ENCODE measurements around the gene CTNNBL1. TPM values are rescaled to one million over a fixed set of nuclear protein-coding genes. Genes with fewer than 3 reads are reported as not detected.

The CTNNBL1 gene
- total RNA-seq, 1 donor from 2014 or later: 52.9 TPM

DNA sequence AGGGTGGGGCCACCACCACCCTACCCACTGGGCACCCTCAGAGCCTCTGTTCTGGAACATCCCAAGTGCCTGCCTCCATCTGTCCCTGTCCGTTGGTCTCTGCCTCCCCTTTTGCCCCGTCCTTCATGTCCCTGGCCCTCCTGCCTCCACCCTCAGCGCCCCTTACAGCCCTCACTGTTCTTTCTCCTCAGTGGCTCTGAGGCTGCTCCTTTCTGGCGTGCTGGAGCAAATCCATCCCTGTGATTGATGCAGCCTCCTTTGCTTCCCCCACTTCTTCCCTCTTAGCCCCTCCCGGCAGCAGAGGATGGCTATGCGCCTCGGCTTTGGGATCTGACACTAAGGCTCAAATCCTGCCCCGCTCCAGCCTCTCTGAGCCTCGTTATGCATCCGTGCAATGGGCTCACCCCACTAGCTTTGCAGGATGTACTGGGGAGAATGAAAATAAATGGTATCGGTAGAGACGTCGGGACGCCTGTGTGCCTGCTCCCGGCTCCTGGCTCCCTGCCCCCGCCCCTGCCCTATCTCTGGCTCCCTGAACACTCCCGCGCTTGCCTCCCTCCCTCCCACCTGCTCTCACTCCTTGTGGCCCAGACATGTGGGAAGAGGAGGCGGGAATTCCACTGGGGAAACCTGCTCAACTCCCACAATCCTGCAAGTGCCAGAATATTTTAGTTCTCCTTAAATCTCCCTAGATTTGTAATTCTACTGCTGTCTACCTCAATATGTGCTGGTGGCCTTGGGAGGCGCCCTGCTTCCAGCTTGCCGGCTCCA lies 222.2 kb downstream of the CTNNBL1 start:
- no peak for DNase-seq (ENCODE audit: low spot score)

DNA sequence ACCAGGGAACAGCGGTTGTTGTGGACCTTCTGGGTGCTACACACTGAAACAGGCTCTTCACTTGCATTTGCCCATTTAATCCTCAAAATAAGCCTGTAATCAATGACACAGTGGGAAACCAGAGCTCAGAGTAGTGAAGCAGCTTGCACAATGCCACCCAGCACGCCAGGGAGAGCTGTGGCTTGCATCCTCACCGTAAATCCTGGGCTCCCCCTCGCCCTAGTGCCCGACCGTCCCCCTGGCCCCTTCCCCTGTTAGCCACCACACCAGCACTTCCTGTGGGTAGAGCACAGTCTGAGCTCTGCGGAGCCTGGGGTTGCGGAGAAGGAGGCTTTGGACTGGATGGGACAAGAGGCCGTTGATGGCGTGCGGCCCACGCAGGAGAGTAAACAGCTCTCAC lies 223.6 kb downstream of the CTNNBL1 start:
- DNase-seq (ENCODE audit: low spot score): no peak

DNA sequence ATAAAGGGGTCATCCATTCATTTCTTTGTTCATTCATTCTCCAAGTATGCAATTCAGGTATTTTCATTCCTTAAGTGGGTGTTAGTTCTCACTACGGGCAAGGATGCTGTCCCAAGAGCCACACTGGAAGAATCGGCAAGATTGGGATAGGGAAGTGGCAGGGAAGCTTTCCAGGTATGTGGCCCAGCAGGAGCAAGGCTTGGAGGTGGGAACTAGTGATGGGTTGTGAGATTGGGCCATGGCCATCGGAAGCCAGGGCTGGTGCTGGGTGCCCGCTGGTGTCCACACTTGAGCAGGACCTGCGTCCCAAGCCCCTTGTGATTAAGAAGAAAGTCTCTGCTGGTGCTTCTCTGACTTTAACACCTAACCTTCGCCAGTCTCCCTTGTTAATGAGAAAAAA lies 224.2 kb downstream of the CTNNBL1 start:
- DNase-seq (ENCODE audit: low spot score): no peak

DNA sequence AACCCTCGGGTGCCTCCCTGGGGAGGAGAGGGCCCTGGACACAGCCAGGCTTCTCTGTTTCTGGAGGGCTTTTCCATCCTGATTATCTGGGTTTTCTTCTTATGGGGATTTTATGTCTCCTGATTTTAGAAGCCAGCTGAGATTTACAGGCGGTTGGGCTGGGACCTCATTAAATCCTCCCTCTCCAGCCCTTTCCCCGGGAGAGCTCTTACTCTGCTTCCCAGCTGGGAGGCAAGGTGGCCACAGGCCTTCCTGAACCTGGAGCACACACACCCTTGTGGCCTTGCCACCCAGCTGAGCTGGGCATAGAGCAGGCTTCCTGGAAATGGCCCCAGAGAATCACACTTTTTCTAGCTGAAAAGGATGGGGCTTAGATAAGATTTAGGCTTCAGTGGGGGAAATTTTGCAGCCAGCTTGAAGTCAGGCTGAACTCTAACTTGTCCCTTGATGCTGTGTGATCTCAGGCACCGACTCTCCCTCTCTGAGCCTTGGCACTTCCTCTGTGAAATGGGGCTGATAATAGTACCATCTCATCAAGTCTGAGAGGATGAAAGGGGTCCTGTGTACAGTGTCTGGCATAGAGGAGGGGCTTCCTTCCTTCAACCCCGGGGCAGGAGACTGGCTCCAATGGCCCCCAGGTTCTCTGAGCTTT lies 225.7 kb downstream of the CTNNBL1 start:
- DNase-seq (ENCODE audit: low spot score): no peak

DNA sequence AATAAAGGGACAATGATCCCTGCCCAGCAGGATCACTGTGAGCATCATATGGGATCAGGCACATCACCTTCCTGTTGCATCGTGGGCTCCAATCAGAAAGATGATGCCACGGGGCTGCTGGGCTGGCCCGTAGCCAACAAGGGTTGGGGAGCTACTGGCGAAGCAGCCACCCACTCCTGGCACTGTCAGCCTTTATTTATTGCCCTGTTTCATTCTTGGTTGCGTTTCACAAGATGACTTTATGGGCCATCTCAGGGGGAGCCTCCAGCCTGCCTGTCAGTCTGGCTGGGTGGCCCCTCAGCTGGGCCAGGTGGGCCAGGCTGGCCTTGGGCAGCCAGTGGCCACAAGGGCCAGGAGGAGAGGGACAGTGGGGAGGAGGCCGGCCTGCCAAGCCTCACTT lies 226.4 kb downstream of the CTNNBL1 start:
- no peak for DNase-seq (ENCODE audit: low spot score)

DNA sequence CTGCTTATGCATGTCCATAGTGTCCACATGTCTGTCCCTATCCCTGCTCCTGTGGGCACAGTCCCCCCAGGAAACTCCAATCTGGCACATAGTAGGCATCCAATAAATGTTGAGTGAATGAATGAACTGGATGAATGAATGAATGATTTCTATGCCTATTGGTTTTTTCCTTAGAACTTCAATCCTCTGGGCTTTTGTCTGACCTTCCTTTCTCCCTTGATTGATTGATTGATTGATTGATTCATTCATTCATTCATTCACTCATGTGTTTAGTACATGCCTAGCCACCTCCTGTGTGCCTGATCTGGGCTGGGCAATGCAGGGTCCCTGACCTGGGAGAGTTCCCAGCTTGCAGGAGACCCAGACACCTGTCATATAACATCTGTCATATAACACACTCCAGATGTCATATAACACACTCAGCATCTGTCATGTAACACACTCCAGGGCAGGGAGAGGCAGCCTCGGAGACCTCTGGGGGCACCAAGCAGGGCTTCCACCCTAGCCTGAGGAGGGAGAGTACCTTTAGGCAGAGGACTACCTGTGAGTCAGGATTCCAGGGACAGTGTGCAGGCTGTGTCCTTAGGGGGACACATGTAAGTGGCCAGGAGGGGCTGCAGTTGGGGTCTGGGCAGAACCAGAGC lies 227.0 kb downstream of the CTNNBL1 start:
- no peak for DNase-seq (ENCODE audit: low spot score)

DNA sequence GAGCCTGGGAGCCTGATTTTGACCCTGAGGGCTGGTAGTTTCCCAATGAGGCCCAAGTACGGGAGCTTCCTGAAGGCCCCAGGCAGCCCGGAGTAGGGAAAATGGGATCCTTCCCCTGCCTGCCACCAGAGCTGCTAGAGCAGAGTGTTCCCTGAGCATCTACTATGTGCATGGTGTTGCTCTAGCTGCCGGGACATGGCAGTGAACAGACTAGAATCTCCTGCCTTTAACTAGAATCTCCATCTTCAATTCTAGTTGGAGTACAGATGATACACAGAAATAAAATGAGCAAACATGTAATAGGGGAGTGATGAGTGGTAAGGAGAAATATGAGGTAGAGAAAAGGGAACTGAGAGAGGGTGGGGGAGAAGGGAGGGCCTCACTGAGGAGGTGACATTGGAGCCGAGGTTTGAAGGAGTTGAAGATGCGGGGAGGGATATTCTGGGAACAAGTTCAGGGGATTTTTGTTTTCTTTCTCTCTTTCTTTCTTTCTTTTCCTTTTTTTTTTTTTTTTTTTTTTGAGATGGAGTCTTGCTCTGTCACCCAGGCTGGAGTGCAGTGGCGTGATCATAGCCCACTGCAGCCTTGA lies 227.6 kb downstream of the CTNNBL1 start:
- no peak for DNase-seq (ENCODE audit: low spot score)

Other genes starting within 250 kb of the CTNNBL1 start
- gene NNAT, start 172.8 kb upstream of the CTNNBL1 start, total RNA-seq: 0.52 TPM
- gene BLCAP, start 166.2 kb upstream of the CTNNBL1 start, total RNA-seq: 178 TPM
- 7.1 TPM for gene VSTM2L, start 209.1 kb downstream of the CTNNBL1 start, total RNA-seq

Measured in ureter (tissue), 1 donor.